Measurements from ENCODE around the gene LIG3. TPM values are rescaled to one million over a fixed set of nuclear protein-coding genes. Genes with fewer than 3 reads are reported as not detected.
"Not testable (repeated sequence)": the region's sequence is repeated elsewhere in the genome, so short reads cannot be mapped to it uniquely, and the experiment has no call there.

The LIG3 gene
- total RNA-seq, 1 donor from 2014 or later: 29.7 TPM

DNA sequence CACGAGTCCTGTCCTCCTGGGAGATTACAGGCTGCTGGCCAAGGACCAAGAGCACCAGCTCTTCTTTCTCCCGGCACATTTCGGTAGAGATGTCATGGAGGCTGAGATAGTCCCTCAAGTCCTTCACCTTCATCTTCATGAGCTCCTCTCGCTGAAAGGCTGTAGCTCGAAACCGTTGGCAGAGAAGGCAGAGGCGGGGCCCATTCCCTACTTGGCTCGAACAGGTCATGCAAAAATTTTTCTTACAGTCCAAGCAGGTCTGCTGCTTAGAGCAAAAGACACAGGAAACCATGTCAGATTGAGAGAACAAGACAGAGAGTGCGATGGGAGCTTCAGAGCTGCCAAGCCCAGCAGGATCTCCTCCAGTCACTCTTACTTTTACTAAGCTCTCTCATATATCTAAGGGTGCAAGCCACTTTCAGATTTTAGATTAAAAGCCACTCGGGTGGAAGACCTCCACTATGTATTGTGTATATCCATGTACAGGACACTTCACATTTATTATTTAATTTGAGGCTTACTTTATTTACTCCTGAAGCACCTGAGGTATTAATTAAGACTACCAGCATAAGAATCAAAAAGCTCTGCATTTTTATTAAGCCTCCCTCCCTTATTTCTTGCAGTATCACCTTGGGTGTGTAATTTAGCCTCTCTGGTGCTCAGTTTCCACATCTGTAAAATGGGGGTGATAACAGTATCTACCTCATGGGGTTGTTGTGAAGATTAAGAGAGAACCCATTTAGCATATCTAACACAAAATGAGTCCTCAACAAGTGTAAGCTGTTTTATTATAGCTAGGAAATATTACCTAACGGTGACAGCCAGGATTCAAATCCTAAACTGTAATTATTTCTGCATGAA, 41.4 kb downstream of the LIG3 start:
- H3K9me3 ChIP-seq: no peaks in the 10 kb centered on the region
- no peak overlapping the region for H3K4me3 ChIP-seq
- intact Hi-C loops (cut with DNase I): no loop called here
- peaks cover 40% of the 10 kb centered on the region for H3K36me3 ChIP-seq
- TF ChIP-seq, protein P1, sequence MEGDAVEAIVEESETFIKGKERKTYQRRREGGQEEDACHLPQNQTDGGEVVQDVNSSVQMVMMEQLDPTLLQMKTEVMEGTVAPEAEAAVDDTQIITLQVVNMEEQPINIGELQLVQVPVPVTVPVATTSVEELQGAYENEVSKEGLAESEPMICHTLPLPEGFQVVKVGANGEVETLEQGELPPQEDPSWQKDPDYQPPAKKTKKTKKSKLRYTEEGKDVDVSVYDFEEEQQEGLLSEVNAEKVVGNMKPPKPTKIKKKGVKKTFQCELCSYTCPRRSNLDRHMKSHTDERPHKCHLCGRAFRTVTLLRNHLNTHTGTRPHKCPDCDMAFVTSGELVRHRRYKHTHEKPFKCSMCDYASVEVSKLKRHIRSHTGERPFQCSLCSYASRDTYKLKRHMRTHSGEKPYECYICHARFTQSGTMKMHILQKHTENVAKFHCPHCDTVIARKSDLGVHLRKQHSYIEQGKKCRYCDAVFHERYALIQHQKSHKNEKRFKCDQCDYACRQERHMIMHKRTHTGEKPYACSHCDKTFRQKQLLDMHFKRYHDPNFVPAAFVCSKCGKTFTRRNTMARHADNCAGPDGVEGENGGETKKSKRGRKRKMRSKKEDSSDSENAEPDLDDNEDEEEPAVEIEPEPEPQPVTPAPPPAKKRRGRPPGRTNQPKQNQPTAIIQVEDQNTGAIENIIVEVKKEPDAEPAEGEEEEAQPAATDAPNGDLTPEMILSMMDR (IDR thresholded peaks at IDR 0.05): no peak
- no peak for DNase-seq
- H3K4me1 ChIP-seq: peaks cover 18% of the 10 kb centered on the region
- no peak for ATAC-seq
- H3K27ac ChIP-seq: peak overlapping the region; percentile 82
- H3K27me3 ChIP-seq: no peaks in the 10 kb centered on the region

DNA sequence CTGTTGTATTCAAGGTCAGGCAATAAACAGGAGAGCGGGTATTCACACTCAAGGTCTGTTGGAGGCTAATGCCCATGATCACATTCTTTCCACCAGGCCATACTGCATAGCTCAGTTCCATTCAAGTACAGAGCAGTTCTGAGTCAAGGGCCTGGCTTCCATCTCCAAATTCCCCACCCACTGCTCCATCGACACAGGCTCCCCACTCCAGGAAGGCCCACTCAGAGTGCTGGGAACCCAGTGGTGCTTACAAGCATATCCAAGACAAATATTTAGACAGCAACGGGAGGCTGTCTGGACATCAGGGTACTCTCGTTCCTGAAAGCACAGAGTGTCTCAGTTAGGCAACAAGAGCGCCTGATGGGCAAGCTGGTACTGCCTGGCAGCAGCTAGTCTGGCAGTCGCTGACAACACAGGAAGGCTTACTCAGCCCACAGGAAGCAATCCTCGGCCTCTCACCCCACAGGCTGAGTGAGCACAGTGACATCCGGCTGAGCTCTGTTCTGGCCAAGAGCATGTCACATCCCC, 42.3 kb downstream of the LIG3 start:
- H3K36me3 ChIP-seq: peaks cover 32% of the 10 kb centered on the region
- ATAC-seq (peak; percentile 96), DNase-seq (peak; percentile 87)
- H3K27me3 ChIP-seq: no peaks in the 10 kb centered on the region
- H3K4me1 ChIP-seq: peaks cover 18% of the 10 kb centered on the region
- intact Hi-C loops (cut with DNase I): no loop called here
- no peaks in the 10 kb centered on the region for H3K9me3 ChIP-seq
- TF ChIP-seq, protein P1 (IDR thresholded peaks at IDR 0.05): peak; percentile 9
- H3K4me3 ChIP-seq: no peak overlapping the region
- H3K27ac ChIP-seq: peak overlapping the region; percentile 82

GRCh38 chr17:35023538-35023937, 43.2 kb downstream of the LIG3 start:
- peaks cover 31% of the 10 kb centered on the region for H3K36me3 ChIP-seq
- intact Hi-C loops (cut with DNase I): no loop called here
- peaks cover 18% of the 10 kb centered on the region for H3K4me1 ChIP-seq
- TF ChIP-seq, protein P1 (IDR thresholded peaks at IDR 0.05): no peak
- DNase-seq (no peak), ATAC-seq (no peak)
- no peaks in the 10 kb centered on the region for H3K27me3 ChIP-seq
- H3K27ac ChIP-seq: peak overlapping the region; percentile 82
- H3K9me3 ChIP-seq: no peaks in the 10 kb centered on the region
- H3K4me3 ChIP-seq: no peak overlapping the region

DNA sequence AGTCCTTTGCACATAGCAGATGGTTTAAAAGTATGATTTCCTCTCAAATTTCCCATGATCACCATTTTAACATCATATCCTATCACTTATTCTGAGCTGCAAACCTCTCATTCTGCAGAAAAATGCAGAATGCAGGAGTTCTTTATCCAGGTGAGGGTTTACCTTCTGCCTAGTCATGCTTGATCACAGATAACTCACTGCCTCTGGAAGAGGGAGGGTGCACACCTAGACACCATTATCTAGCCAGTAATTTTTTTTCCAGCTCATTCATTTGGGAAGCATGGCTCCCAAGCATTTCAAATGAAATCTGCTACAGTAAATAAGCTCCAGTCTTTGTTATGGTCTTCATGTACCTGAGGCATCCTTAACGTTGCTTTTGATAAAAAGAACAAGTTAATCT, 45.2 kb downstream of the LIG3 start:
- no peak overlapping the region for H3K4me3 ChIP-seq
- DNase-seq: no peak
- no peak overlapping the region for H3K27ac ChIP-seq
- intact Hi-C loops (cut with DNase I): no loop called here
- H3K36me3 ChIP-seq: peaks cover 22% of the 10 kb centered on the region
- ATAC-seq: no peak
- no peaks in the 10 kb centered on the region for H3K27me3 ChIP-seq
- H3K4me1 ChIP-seq: peaks cover 18% of the 10 kb centered on the region
- no peaks in the 10 kb centered on the region for H3K9me3 ChIP-seq
- TF ChIP-seq, protein P1 (IDR thresholded peaks at IDR 0.05): no peak

GRCh38 chr17:35028097-35028496, 47.8 kb downstream of the LIG3 start:
- intact Hi-C loops (cut with DNase I); H3K4me1 ChIP-seq; H3K27me3 ChIP-seq; H3K4me3 ChIP-seq; ATAC-seq; H3K9me3 ChIP-seq; H3K27ac ChIP-seq; DNase-seq: not testable (repeated sequence)
- H3K36me3 ChIP-seq: peaks cover 15% of the 10 kb centered on the region

GRCh38 chr17:35028531-35029262, 48.4 kb downstream of the LIG3 start:
- no peak for DNase-seq
- H3K27ac ChIP-seq: no peak overlapping the region
- no peaks in the 10 kb centered on the region for H3K4me1 ChIP-seq
- intact Hi-C loops (cut with DNase I): no loop called here
- no peaks in the 10 kb centered on the region for H3K27me3 ChIP-seq
- TF ChIP-seq, protein P1 (IDR thresholded peaks at IDR 0.05): no peak
- ATAC-seq: peak; percentile 20
- peaks cover 15% of the 10 kb centered on the region for H3K36me3 ChIP-seq
- H3K4me3 ChIP-seq: no peak overlapping the region
- no peaks in the 10 kb centered on the region for H3K9me3 ChIP-seq
